Fibroblast of lung (primary cell): Measurements from ENCODE around the gene SYT17. TPM values are rescaled to one million over a fixed set of nuclear protein-coding genes. Genes with fewer than 3 reads are reported as not detected.

Experiments used
- DNase-seq, 2 donors: peaks; one replicate each; pipeline versions ENCODE4 v3.0.0 to v3.0.0-alpha.2; 2010; ENCODE audit warnings: low read depth in 2 of 2
- H2AFZ ChIP-seq: 2 replicates; pipeline ENCODE4 v1.5.1; 2012; ENCODE audit warnings: low read length, control low read depth, inconsistent platforms
- H3K27ac ChIP-seq: 2 replicates; pipeline ENCODE4 v1.5.1; 2011; ENCODE audit warnings: low read length, control low read depth; ENCODE audit not compliant: insufficient read depth
- H3K27me3 ChIP-seq: 2 replicates; pipeline ENCODE4 v1.5.1; 2011; ENCODE audit warnings: mild to moderate bottlenecking, low read length; ENCODE audit not compliant: control insufficient read depth, insufficient read depth
- H3K36me3 ChIP-seq: 2 replicates; pipeline ENCODE4 v1.5.1; 2011; ENCODE audit warnings: low read length; ENCODE audit not compliant: control insufficient read depth, insufficient read depth
- H3K4me1 ChIP-seq: 2 replicates; pipeline ENCODE4 v1.5.1; 2011; ENCODE audit warnings: low read length; ENCODE audit not compliant: control insufficient read depth, insufficient read depth; ENCODE audit errors: extremely low read depth
- H3K4me2 ChIP-seq: 2 replicates; pipeline ENCODE4 v1.5.1; 2011; ENCODE audit warnings: low read length, control low read depth; ENCODE audit not compliant: insufficient read depth; ENCODE audit errors: extremely low read depth
- H3K4me3 ChIP-seq, 4 experiments: fragments of 200-600 bp in 1 of 4; sonication (generic) in 1 of 4; replicated peaks in 1 of 4; 2 replicates each; pipeline ENCODE4 v1.5.1; 2011 to 2016; ENCODE audit warnings: low read length in 4 of 4, low read depth in 3 of 4, mild to moderate bottlenecking in 3 of 4, control low read depth in 2 of 4, inconsistent platforms in 1 of 4, mixed read lengths in 1 of 4; ENCODE audit not compliant: insufficient read depth in 1 of 4; ENCODE audit errors: control extremely low read depth in 1 of 4
- H3K79me2 ChIP-seq: 2 replicates; pipeline ENCODE4 v1.5.1; 2012; ENCODE audit warnings: mild to moderate bottlenecking, low read length, inconsistent platforms; ENCODE audit not compliant: control insufficient read depth, insufficient read depth
- H3K9ac ChIP-seq: 2 replicates; pipeline ENCODE4 v1.5.1; 2011; ENCODE audit warnings: mild to moderate bottlenecking, low read length, control low read depth; ENCODE audit not compliant: insufficient read depth
- H3K9me3 ChIP-seq: 2 replicates; pipeline ENCODE4 v1.5.1; 2012; ENCODE audit warnings: low read depth, low read length; ENCODE audit not compliant: control insufficient read depth, insufficient read depth
- H4K20me1 ChIP-seq: 2 replicates; pipeline ENCODE4 v1.5.1; 2011; ENCODE audit warnings: low read length; ENCODE audit not compliant: control insufficient read depth, insufficient read depth; ENCODE audit errors: extremely low read depth
- EZH2 ChIP-seq: IDR thresholded peaks from 2 replicates; pipeline ENCODE4 v1.5.1; 2012; ENCODE audit warnings: low read length, control low read depth, mild to moderate bottlenecking; ENCODE audit errors: missing control alignments
- polyA plus RNA-seq, 2 donors: library from polyadenylated mRNA; depleted of rRNA in 1 of 2; stranded (reverse) in 1 of 2; unstranded in 1 of 2; fragments of >200 nt; gene quantifications; 2 replicates each; pipeline ENCODE4 v1.2.1, GENCODE V29; 2011 to 2012; ENCODE audit warnings: missing spikeins in 1 of 2
- total RNA-seq: library from RNA; depleted of rRNA; stranded (reverse); fragments of >200 nt; gene quantifications from 2 replicates; pipeline ENCODE4 v1.2.1, GENCODE V29; 2014
- TF ChIP-seq, protein P1 (sequence below), 2 donors: IDR thresholded peaks in 1 of 2; conservative IDR thresholded peaks in 1 of 2; 1 replicate in 1 of 2; 2 replicates in 1 of 2; pipeline ENCODE4 v1.5.1; 2011 to 2012; ENCODE audit warnings: low read length in 2 of 2, control low read depth in 1 of 2, inconsistent platforms in 1 of 2, low read depth in 1 of 2, mild to moderate bottlenecking in 1 of 2

Gene SYT17
- total and polyA plus RNA-seq, 2 donors (not counting 1 experiment from before 2014, with no cell fraction given), result 0.33 TPM; not detected in 1

GRCh38 chr16:19240494-19240893 lies 72.5 kb downstream of the SYT17 start:
- Histone ChIP-seq H2AFZ (no peak overlapping the region), H3K27me3 (no peaks in the 10 kb centered on the region), H3K9ac (no peak overlapping the region), H3K9me3 (no peaks in the 10 kb centered on the region), H3K4me3 (no peak overlapping the region), H3K4me2 (no peak overlapping the region), H3K27ac (no peak overlapping the region), H4K20me1 (no peaks in the 10 kb centered on the region), H3K79me2 (no peaks in the 10 kb centered on the region), H3K4me1 (no peaks in the 10 kb centered on the region), H3K36me3 (no peaks in the 10 kb centered on the region)
- TF ChIP-seq, protein P1, sequence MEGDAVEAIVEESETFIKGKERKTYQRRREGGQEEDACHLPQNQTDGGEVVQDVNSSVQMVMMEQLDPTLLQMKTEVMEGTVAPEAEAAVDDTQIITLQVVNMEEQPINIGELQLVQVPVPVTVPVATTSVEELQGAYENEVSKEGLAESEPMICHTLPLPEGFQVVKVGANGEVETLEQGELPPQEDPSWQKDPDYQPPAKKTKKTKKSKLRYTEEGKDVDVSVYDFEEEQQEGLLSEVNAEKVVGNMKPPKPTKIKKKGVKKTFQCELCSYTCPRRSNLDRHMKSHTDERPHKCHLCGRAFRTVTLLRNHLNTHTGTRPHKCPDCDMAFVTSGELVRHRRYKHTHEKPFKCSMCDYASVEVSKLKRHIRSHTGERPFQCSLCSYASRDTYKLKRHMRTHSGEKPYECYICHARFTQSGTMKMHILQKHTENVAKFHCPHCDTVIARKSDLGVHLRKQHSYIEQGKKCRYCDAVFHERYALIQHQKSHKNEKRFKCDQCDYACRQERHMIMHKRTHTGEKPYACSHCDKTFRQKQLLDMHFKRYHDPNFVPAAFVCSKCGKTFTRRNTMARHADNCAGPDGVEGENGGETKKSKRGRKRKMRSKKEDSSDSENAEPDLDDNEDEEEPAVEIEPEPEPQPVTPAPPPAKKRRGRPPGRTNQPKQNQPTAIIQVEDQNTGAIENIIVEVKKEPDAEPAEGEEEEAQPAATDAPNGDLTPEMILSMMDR (conservative IDR thresholded peaks at IDR 0.05 in 1 of 2, IDR thresholded peaks at IDR 0.05 in 1 of 2; ENCODE audit: low read depth in 1 of 2, low read length in 2 of 2), result no peak
- TF ChIP-seq EZH2, result no peak
- DNase-seq, result no peak

DNA sequence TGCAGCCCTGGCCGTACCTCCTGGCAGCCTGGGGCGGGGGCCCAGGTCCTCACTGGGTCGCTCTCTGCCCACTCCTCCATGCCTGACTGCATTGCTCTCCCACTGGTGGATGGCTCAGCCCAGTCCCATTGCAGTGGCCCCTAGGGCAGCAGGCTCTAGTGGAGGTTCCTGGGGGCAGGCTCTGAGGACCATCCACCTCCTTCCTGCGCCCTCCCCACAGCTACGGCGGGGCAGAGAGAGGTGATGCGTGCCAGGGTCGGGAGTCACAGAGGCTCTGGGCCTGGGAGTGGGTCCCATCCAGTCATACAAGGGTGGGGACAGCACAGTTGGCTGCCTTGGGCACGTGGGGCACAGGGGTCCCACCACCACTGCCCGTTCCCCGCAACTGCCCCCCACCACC lies 73.5 kb downstream of the SYT17 start:
- no peak for DNase-seq
- no peak overlapping the region for H3K4me3 ChIP-seq
- no peaks in the 10 kb centered on the region for H3K79me2 ChIP-seq
- no peaks in the 10 kb centered on the region for H4K20me1 ChIP-seq
- TF ChIP-seq, protein P1 (conservative IDR thresholded peaks at IDR 0.05 in 1 of 2, IDR thresholded peaks at IDR 0.05 in 1 of 2; ENCODE audit: low read depth in 1 of 2, low read length in 2 of 2), result no peak
- no peak for TF ChIP-seq EZH2
- no peaks in the 10 kb centered on the region for H3K9me3 ChIP-seq
- H3K9ac ChIP-seq, result no peak overlapping the region
- no peaks in the 10 kb centered on the region for H3K4me1 ChIP-seq
- H3K27me3 ChIP-seq, result no peaks in the 10 kb centered on the region
- no peak overlapping the region for H2AFZ ChIP-seq
- no peak overlapping the region for H3K4me2 ChIP-seq
- no peaks in the 10 kb centered on the region for H3K36me3 ChIP-seq
- no peak overlapping the region for H3K27ac ChIP-seq

- DNase-seq, result no peak
- Histone ChIP-seq H3K4me2 (no peak overlapping the region), H3K27me3 (no peaks in the 10 kb centered on the region), H3K4me3 (no peak overlapping the region), H3K79me2 (no peaks in the 10 kb centered on the region), H3K9ac (no peak overlapping the region), H3K27ac (no peak overlapping the region), H3K9me3 (no peaks in the 10 kb centered on the region), H3K36me3 (no peaks in the 10 kb centered on the region), H2AFZ (no peak overlapping the region), H3K4me1 (no peaks in the 10 kb centered on the region), H4K20me1 (no peaks in the 10 kb centered on the region)
- no peak for TF ChIP-seq EZH2
- TF ChIP-seq, protein P1 (conservative IDR thresholded peaks at IDR 0.05 in 1 of 2, IDR thresholded peaks at IDR 0.05 in 1 of 2; ENCODE audit: low read depth in 1 of 2, low read length in 2 of 2), result no peak
These were observed 74.1 kb downstream of the SYT17 start for GRCh38 chr16:19242186-19242585.
